ENCODE results near the gene TIMP4. TPM values are rescaled to one million over a fixed set of nuclear protein-coding genes. Genes with fewer than 3 reads are reported as not detected.

Gene TIMP4
- polyA plus RNA-seq, 12 donors, result 1.0 to 3.3 (median 1.8) TPM; not detected in 2

DNA sequence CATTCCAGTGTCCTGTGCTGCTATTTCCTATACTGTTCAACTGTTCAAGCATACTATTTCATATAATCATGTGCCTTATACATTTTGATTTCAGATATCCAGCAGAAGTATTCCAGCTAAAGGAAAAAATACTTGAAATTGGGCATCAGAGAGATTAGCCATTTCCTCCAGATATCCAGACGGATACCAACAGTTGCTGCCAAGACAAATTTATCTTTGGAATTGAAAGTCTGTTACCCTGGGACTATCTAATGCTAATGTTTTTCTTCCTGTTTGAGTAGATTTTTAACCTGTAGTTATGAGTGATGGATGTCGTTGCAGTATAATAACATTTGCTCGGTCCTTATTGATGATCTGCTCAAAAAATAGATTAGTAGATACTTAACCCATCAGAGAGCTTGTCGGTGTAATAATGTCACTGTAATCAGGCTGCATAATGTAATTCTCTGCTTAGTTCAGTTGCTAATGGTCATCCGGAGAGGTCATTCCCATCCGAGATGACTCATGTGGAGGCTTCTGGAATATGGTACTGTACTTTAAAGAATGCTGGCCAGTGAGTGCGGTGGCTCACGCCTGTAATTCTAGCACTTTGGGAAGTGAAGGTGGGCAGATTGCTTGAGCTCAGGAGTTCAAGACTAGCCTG is 51.5 kb downstream of the TIMP4 start:
- DNase-seq, result no peak

Other genes with a start within 250 kb of the TIMP4 start
- 1 to 10 TPM in 4 of 12 donors, under 1 TPM in 6, not detected in 2; 0.43 to 1.4 (median 0.74) TPM for gene SYN2, start 154.5 kb downstream of the TIMP4 start, polyA plus RNA-seq (ENCODE audit: insufficient read length in 12 of 12)
- gene PPARG, start 130.2 kb upstream of the TIMP4 start, polyA plus RNA-seq (ENCODE audit: insufficient read length in 12 of 12), result 10 to 100 TPM in 3 of 12 donors, 1 to 10 TPM in 8, not detected in 1; 2.6 to 20.3 (median 4.5) TPM

All from muscle of arm (tissue), 12 donors.